ENCODE results near the gene KIAA1755.

Gene KIAA1755

DNA sequence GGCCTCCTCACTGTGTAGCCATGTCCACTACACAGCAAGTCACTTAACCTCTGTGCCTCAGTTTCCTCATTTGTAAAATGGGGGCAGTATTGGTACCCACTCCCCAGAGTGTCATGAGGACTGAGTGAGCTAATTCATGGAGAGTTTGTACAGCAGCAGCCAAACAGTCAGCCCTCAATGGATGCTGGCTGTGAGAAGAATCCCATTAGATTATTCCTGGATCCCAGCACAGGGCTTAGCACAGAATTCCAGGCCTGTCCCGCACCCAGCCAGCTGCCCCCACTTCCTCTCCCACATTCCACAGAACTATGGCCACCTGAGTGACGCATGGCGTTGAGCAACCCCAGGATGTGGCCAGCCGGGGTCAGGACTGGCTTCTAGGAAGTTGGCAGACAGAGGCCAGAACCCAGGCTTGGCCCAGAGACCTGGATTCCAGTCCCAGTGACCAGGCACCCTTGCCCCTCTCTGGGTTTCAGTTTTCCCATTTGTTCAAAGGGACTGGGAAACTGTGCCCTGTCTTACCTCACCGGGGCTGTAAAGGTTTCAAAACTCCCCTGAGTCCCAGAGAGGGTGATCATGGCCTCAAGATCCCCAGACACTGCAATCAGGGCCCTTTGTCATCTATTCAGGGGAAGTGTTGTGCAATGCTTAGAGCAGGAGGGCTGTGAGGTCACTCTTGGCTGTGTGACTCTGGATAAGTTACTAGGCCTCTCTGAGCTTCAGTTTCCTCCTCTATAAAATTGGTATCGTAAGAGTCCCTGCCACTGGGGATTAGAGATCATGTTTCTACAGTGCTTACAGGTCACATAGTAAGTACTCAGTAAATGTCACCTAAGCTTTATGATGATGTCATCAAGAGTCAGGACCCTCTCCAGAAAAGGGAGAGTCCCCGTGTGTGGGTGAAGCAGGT, 92.4 kb downstream of the KIAA1755 start:
- Histone ChIP-seq H3K4me1 (peaks cover 0 to 90% (median 62%) of the 10 kb centered on the region in 4 donors), H3K9me3 (no peaks in the 10 kb centered on the region), H3K4me3 (no peak overlapping the region), H3K36me3 (no peaks in the 10 kb centered on the region), H3K27me3 (no peaks in the 10 kb centered on the region), H3K27ac (peak overlapping the region; percentile 84 to 89)
- peak; percentile 86 to 96 for DNase-seq
- intact Hi-C loops (cut with DNase I; ENCODE audit: low total_unique reads): loop anchor here (5.0 kb wide), 1 partner anchor 96 kb away; no protein-coding TSS in a partner anchor
- TF ChIP-seq, protein P1, sequence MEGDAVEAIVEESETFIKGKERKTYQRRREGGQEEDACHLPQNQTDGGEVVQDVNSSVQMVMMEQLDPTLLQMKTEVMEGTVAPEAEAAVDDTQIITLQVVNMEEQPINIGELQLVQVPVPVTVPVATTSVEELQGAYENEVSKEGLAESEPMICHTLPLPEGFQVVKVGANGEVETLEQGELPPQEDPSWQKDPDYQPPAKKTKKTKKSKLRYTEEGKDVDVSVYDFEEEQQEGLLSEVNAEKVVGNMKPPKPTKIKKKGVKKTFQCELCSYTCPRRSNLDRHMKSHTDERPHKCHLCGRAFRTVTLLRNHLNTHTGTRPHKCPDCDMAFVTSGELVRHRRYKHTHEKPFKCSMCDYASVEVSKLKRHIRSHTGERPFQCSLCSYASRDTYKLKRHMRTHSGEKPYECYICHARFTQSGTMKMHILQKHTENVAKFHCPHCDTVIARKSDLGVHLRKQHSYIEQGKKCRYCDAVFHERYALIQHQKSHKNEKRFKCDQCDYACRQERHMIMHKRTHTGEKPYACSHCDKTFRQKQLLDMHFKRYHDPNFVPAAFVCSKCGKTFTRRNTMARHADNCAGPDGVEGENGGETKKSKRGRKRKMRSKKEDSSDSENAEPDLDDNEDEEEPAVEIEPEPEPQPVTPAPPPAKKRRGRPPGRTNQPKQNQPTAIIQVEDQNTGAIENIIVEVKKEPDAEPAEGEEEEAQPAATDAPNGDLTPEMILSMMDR (IDR thresholded peaks at IDR 0.05): no peak

DNA sequence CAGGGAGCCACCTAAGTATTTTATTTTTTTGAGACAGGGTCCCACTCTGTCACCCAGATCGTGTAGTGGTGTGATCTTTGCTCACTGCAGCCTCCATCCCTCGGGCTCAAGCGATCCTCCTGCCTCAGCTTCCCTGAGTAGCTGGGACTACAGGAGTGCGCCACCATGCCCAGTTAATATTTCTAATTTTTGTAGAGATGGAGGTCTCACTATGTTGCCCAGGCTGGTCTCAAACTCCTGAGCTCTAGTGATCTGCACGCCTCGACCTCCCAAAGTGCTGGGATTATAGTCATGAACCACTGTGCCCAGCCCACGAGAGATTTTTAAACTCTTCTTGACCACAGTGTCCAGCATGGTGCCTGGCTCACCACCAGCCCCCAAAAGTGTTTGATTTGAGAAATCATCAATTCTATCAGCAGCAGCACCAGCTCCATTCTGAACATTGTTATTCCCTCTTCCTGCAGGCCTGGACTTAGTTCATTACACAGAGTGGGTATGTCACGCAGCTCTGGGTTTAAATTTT, 93.1 kb downstream of the KIAA1755 start:
- DNase-seq: peak in 1 of 2 donors; percentile 60
- intact Hi-C loops (cut with DNase I; ENCODE audit: low total_unique reads): loop anchor here (5.0 kb wide), 1 partner anchor 95 kb away; no protein-coding TSS in a partner anchor
- H3K27ac ChIP-seq: peak overlapping the region; percentile 84 to 89

DNA sequence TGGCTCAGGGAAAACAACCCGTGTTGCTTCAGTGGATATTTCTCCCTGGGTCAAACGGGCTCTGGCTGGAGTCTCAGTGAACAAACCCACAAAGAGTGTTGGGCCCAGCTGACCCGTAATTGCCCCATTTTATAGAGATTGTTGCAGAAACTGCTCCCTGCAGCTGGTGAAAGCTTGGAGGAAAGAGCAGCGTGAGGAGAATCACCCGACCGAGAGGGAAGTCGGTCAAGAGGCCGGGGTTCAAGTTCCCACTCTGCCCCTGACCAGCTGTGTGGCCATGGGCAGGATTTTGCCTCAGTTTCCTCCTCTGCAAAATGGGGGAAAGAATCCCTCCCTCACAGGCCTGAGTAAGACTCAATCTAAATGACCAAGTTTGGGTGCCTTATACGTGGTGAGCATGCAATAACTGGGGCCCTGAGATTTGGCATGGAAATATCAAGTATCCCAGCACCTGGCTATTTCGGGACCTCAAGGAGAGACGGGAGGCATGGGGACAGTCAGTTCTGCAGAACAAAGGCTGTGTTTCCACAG, 93.8 kb downstream of the KIAA1755 start:
- peak in 1 of 2 donors; percentile 51 for DNase-seq
- intact Hi-C loops (cut with DNase I; ENCODE audit: low total_unique reads): loop anchor here (5.0 kb wide), 1 partner anchor 94 kb away; no protein-coding TSS in a partner anchor
- H3K4me1 ChIP-seq: peaks cover 0 to 90% (median 62%) of the 10 kb centered on the region in 4 donors
- H3K4me3 ChIP-seq: no peak overlapping the region
- H3K27me3 ChIP-seq: no peaks in the 10 kb centered on the region
- no peaks in the 10 kb centered on the region for H3K9me3 ChIP-seq
- H3K36me3 ChIP-seq: no peaks in the 10 kb centered on the region
- TF ChIP-seq, protein P1 (IDR thresholded peaks at IDR 0.05): no peak
- H3K27ac ChIP-seq: peak overlapping the region; percentile 84 to 89

More for the DNA sequence above, 93.1 kb downstream of the KIAA1755 start:
- Histone ChIP-seq H3K4me1 (peaks cover 0 to 90% (median 60%) of the 10 kb centered on the region in 4 donors), H3K36me3 (no peaks in the 10 kb centered on the region), H3K9me3 (no peaks in the 10 kb centered on the region), H3K27me3 (no peaks in the 10 kb centered on the region), H3K4me3 (no peak overlapping the region)
- TF ChIP-seq, protein P1 (IDR thresholded peaks at IDR 0.05): no peak

DNA sequence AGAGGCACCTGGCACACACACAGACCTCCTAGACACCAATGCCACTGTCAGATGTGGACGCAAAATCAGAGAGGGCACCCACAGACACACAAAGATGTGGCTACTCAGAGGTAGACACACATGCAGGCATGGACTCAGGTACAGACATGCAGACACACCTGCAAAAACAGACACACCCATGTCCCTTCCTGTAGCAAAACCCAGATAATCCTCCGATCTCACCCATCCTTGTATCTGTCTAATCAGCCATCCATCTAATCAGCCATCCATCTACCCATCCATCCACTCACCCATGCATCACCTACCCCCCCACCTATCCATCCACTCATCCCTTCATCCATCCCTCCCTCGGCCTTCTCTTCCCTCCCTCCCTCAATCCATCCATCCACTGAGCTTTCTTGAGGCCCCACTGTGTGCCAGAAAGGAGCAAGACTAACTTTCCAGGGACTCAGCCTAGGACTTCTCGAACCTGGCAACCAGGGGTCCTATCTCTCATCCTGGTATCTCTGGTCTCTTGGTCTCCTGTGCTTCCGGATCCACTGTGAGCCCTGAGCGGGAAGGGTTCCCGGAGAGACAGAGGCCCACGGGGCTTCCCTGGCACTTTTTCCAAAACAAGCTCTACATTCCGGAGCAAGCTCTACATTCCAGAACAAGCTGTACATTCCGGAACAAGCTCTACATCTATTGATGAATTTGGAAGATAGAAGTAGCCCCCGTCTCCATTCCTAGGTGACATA, 94.4 kb downstream of the KIAA1755 start:
- TF ChIP-seq, protein P1 (IDR thresholded peaks at IDR 0.05): no peak
- intact Hi-C loops (cut with DNase I; ENCODE audit: low total_unique reads): loop anchor here (5.0 kb wide), 1 partner anchor 94 kb away; no protein-coding TSS in a partner anchor
- Histone ChIP-seq H3K27me3 (no peaks in the 10 kb centered on the region), H3K4me1 (peaks cover 0 to 90% (median 62%) of the 10 kb centered on the region in 4 donors), H3K27ac (peak overlapping the region; percentile 84 to 89), H3K36me3 (peaks cover 1 to 6% (median 2%) of the 10 kb centered on the region in 3 donors), H3K9me3 (no peaks in the 10 kb centered on the region), H3K4me3 (no peak overlapping the region)
- DNase-seq: peak in 1 of 2 donors; percentile 59

Measured in tibial artery (tissue), 4 donors.